Cardiac fibroblast (primary cell): ENCODE measurements around the gene HDAC9.
A peak's percentile ranks its signal among the peaks of the same experiment; 100 is the strongest.

Source experiments
- DNase-seq, 2 donors: peaks; one replicate each; pipeline versions ENCODE4 v3.0.0 to v3.0.0-alpha.2; 2010; ENCODE audit warnings: low read depth in 2 of 2
- H3K4me3 ChIP-seq, 2 donors: replicated peaks in 1 of 2; 1 replicate in 1 of 2; 2 replicates in 1 of 2; pipeline ENCODE4 v1.5.1; 2011; ENCODE audit warnings: low read depth in 2 of 2, low read length in 2 of 2, mild to moderate bottlenecking in 2 of 2, moderate library complexity in 1 of 2
- CTCF ChIP-seq: IDR thresholded peaks from one replicate; pipeline ENCODE4 v1.5.1; 2011; ENCODE audit warnings: low read depth, mild to moderate bottlenecking, low read length, inconsistent platforms

The HDAC9 gene

DNA sequence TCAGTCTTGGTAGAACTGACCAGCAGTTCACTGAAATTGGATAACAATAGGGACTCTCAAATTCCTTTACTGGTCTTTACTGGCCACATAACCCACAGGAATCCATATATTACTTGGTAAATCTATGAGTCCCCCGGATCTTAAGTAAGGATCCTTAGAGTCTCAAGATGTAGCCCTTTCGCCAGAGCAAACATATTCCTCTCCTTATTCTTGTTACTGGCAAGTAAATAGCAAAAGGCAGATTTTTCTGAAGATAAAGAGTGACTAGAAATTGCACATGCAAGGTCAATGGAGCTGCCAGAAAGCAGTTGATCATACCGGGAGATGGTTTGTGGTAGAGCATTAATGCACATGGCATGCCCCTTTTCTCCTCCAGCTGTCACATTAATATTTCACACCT is 283.0 kb downstream of the HDAC9 start:
- no peak overlapping the region for H3K4me3 ChIP-seq
- no peak for TF ChIP-seq CTCF
- DNase-seq = peak; percentile 51 to 54

DNA sequence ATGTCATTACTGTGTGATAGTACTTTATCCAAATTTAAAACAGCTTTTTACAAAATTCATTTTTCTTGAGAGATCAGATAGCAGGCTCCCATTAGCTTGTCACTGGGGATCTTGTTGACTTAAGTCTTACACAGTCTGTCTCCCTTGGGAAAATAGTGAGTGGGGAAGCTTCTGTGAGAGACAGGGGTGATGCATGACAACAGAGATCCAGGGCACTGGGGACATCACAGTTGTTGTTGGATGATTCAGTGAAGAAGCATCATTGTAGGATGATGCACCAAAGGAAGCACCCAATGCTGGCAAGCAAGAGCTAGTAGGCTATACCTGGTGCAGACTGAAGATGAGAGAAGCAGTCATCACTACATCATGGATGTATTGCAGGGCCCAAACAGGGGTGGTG is 284.7 kb downstream of the HDAC9 start:
- TF ChIP-seq CTCF = no peak
- H3K4me3 ChIP-seq = no peak overlapping the region
- DNase-seq = peak in 1 of 2 donors; percentile 39

GRCh38 chr7:18780938-18781337 is 285.4 kb downstream of the HDAC9 start:
- H3K4me3 ChIP-seq = no peak overlapping the region
- TF ChIP-seq CTCF = no peak
- DNase-seq = no peak

- no peak for TF ChIP-seq CTCF
- DNase-seq = no peak
- no peak overlapping the region for H3K4me3 ChIP-seq
Observed at GRCh38 chr7:18786196-18786727, 290.7 kb downstream of the HDAC9 start.

GRCh38 chr7:18786796-18787195 is 291.2 kb downstream of the HDAC9 start:
- no peak for TF ChIP-seq CTCF
- no peak for DNase-seq
- no peak overlapping the region for H3K4me3 ChIP-seq

DNA sequence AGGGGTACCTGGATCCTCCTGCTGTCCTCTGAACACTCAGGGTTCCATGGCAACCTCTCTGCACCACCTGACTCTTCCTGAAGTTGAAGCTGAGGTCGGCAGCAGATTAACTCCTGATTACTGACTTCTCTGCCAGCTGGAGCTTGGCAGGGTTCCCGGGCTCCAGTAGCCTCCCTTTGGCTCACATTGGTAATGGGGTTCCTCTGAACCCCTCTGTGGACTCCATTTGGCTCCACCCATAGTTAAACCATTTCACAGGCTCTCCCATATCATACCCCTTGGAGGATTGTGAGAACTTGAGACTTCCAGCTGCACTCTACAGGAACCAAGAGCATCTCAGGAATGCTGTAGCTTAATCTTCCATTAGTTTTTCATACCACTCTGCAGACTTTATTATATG is 292.5 kb downstream of the HDAC9 start:
- TF ChIP-seq CTCF = no peak
- H3K4me3 ChIP-seq = no peak overlapping the region
- DNase-seq = peak in 1 of 2 donors; percentile 3
